ENCODE data around the gene NTM.

NTM gene

GRCh38 chr11:131851964-131852755 lies 481.7 kb downstream of the NTM start:
- no peak overlapping the region for H3K4me3 ChIP-seq (ENCODE audit: low read depth, low read length)
- DNase-seq (ENCODE audit: low read depth) = no peak

- no peak overlapping the region for H3K4me3 ChIP-seq (ENCODE audit: low read depth, low read length)
- no peak for DNase-seq (ENCODE audit: low read depth)
Observed at GRCh38 chr11:131852757-131853156, 482.3 kb downstream of the NTM start.

- no peak for DNase-seq (ENCODE audit: low read depth)
- H3K4me3 ChIP-seq (ENCODE audit: low read depth, low read length) = no peak overlapping the region
Observed at GRCh38 chr11:131854391-131854790, 484.0 kb downstream of the NTM start.

GRCh38 chr11:131855320-131855719 lies 484.9 kb downstream of the NTM start:
- H3K4me3 ChIP-seq (ENCODE audit: low read depth, low read length) = no peak overlapping the region
- no peak for DNase-seq (ENCODE audit: low read depth)

- H3K4me3 ChIP-seq (ENCODE audit: low read depth, low read length) = no peak overlapping the region
- no peak for DNase-seq (ENCODE audit: low read depth)
Observed at GRCh38 chr11:131857246-131857645, 486.8 kb downstream of the NTM start.

GRCh38 chr11:131858505-131858904 lies 488.1 kb downstream of the NTM start:
- DNase-seq (ENCODE audit: low read depth) = no peak
- H3K4me3 ChIP-seq (ENCODE audit: low read depth, low read length) = no peak overlapping the region

GRCh38 chr11:131859538-131860210 lies 489.3 kb downstream of the NTM start:
- no peak overlapping the region for H3K4me3 ChIP-seq (ENCODE audit: low read depth, low read length)
- DNase-seq (ENCODE audit: low read depth) = peak; percentile 9

GRCh38 chr11:131864228-131864627 lies 493.8 kb downstream of the NTM start:
- H3K4me3 ChIP-seq (ENCODE audit: low read depth, low read length) = no peak overlapping the region
- no peak for DNase-seq (ENCODE audit: low read depth)

- no peak overlapping the region for H3K4me3 ChIP-seq (ENCODE audit: low read depth, low read length)
- no peak for DNase-seq (ENCODE audit: low read depth)
Observed at GRCh38 chr11:131865860-131866259, 495.4 kb downstream of the NTM start.

- H3K4me3 ChIP-seq (ENCODE audit: low read depth, low read length) = no peak overlapping the region
- no peak for DNase-seq (ENCODE audit: low read depth)
Observed at GRCh38 chr11:131866535-131867400, 496.4 kb downstream of the NTM start.

- H3K4me3 ChIP-seq (ENCODE audit: low read depth, low read length) = no peak overlapping the region
- peak; percentile 60 for DNase-seq (ENCODE audit: low read depth)
Observed at GRCh38 chr11:131867457-131868257, 497.2 kb downstream of the NTM start.

- no peak overlapping the region for H3K4me3 ChIP-seq (ENCODE audit: low read depth, low read length)
- peak; percentile 12 for DNase-seq (ENCODE audit: low read depth)
Observed at GRCh38 chr11:131868629-131869507, 498.5 kb downstream of the NTM start.

- no peak overlapping the region for H3K4me3 ChIP-seq (ENCODE audit: low read depth, low read length)
- DNase-seq (ENCODE audit: low read depth) = no peak
Observed at GRCh38 chr11:131870305-131870704, 499.9 kb downstream of the NTM start.

GRCh38 chr11:131871006-131871405 lies 500.6 kb downstream of the NTM start:
- H3K4me3 ChIP-seq (ENCODE audit: low read depth, low read length) = no peak overlapping the region
- DNase-seq (ENCODE audit: low read depth) = no peak

- DNase-seq (ENCODE audit: low read depth) = no peak
- no peak overlapping the region for H3K4me3 ChIP-seq (ENCODE audit: low read depth, low read length)
Observed at GRCh38 chr11:131874070-131874469, 503.7 kb downstream of the NTM start.

- no peak overlapping the region for H3K4me3 ChIP-seq (ENCODE audit: low read depth, low read length)
- DNase-seq (ENCODE audit: low read depth) = peak; percentile 26
Observed at GRCh38 chr11:131875611-131876010, 505.2 kb downstream of the NTM start.

- no peak for DNase-seq (ENCODE audit: low read depth)
- no peak overlapping the region for H3K4me3 ChIP-seq (ENCODE audit: low read depth, low read length)
Observed at GRCh38 chr11:131877246-131877942, 507.0 kb downstream of the NTM start.

GRCh38 chr11:131880316-131880715 lies 509.9 kb downstream of the NTM start:
- H3K4me3 ChIP-seq (ENCODE audit: low read depth, low read length) = no peak overlapping the region
- no peak for DNase-seq (ENCODE audit: low read depth)

Measured in skeletal muscle cell (primary cell).